WI38 (cell line): ENCODE data around the gene LARP4B.

Source experiments
- H3K4me3 ChIP-seq: 2 replicates; pipeline ENCODE4 v1.5.1; 2011; ENCODE audit warnings: low read depth, mild to moderate bottlenecking, control low read depth, low read length
- CTCF ChIP-seq: IDR thresholded peaks from 2 replicates; pipeline ENCODE4 v1.5.1; 2012; ENCODE audit warnings: low read depth, mild to moderate bottlenecking, control low read depth, low read length

The LARP4B gene

GRCh38 chr10:947881-948280, 16.4 kb upstream of the LARP4B start:
- TF ChIP-seq CTCF: no peak

DNA sequence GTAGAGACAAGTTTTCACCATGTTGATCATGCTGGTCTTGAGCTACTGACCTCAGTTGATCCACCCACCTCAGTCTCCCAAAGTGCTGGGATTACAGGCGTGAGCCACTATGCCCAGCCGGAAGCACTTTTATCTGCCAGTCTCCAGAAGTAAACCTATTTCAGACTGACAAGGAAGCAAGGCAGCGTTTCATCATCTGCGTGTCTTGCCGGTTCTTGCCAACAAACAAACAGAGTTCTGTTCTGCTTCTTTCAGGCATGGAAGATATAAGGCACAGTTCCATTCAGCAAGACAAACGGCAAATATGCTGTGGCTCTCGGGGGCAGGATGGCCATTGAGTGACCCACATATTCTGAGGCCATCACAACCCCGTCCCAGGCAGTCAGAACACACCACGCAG, 15.5 kb upstream of the LARP4B start:
- H3K4me3 ChIP-seq: no peak overlapping the region
- no peak for TF ChIP-seq CTCF

More at GRCh38 chr10:947881-948280, 16.4 kb upstream of the LARP4B start:
- H3K4me3 ChIP-seq: no peak overlapping the region

GRCh38 chr10:945778-946177, 14.3 kb upstream of the LARP4B start:
- no peak overlapping the region for H3K4me3 ChIP-seq

GRCh38 chr10:944034-944831, 12.7 kb upstream of the LARP4B start:
- TF ChIP-seq CTCF: no peak
- no peak overlapping the region for H3K4me3 ChIP-seq

More at GRCh38 chr10:945778-946177, 14.3 kb upstream of the LARP4B start:
- TF ChIP-seq CTCF: no peak

- no peak for TF ChIP-seq CTCF
- H3K4me3 ChIP-seq: no peak overlapping the region
Observed at GRCh38 chr10:943334-944033, 12.0 kb upstream of the LARP4B start.

GRCh38 chr10:938941-939678, 7.6 kb upstream of the LARP4B start:
- no peak overlapping the region for H3K4me3 ChIP-seq
- no peak for TF ChIP-seq CTCF
